Mesothelial cell of epicardium (in vitro differentiated cells): Measurements from ENCODE around the gene ZMYM3. TPM values are rescaled to one million over a fixed set of nuclear protein-coding genes. Genes with fewer than 3 reads are reported as not detected.

Experiments used
- DNase-seq, 2 experiments: peaks; one replicate each; pipeline ENCODE4 v3.0.0; 2021; ENCODE audit warnings: low spot score in 2 of 2; ENCODE audit not compliant: unreplicated experiment in 2 of 2
- H3K27ac Mint-ChIP-seq: 2 replicates; pipeline ENCODE4 v1.8.0; 2021; ENCODE audit warnings: mixed read lengths
- H3K27me3 Mint-ChIP-seq: 2 replicates; pipeline ENCODE4 v1.8.0; 2021; ENCODE audit warnings: low read depth, mixed read lengths
- H3K36me3 Mint-ChIP-seq: 2 replicates; pipeline ENCODE4 v1.8.0; 2021; ENCODE audit warnings: mixed read lengths
- H3K4me1 Mint-ChIP-seq: 2 replicates; pipeline ENCODE4 v1.8.0; 2021; ENCODE audit warnings: mixed read lengths
- H3K4me3 Mint-ChIP-seq: 2 replicates; pipeline ENCODE4 v1.8.0; 2021; ENCODE audit warnings: mild to moderate bottlenecking, moderate library complexity, mixed read lengths
- H3K9me3 Mint-ChIP-seq: 2 replicates; pipeline ENCODE4 v1.8.0; 2021; ENCODE audit warnings: mixed read lengths
- CTCF ChIP-seq: fragments of 200-600 bp; sonication (generic); IDR thresholded peaks from one replicate; pipeline ENCODE4 v1.5.0; 2021; ENCODE audit warnings: antibody characterized with exemption; ENCODE audit not compliant: unreplicated experiment
- total RNA-seq: library from RNA; stranded (reverse); gene quantifications from 3 replicates; pipeline ENCODE4 v1.2.1, GENCODE V29; 2021

ZMYM3 gene
- total RNA-seq, 1 donor from 2014 or later = 97.6 TPM

DNA sequence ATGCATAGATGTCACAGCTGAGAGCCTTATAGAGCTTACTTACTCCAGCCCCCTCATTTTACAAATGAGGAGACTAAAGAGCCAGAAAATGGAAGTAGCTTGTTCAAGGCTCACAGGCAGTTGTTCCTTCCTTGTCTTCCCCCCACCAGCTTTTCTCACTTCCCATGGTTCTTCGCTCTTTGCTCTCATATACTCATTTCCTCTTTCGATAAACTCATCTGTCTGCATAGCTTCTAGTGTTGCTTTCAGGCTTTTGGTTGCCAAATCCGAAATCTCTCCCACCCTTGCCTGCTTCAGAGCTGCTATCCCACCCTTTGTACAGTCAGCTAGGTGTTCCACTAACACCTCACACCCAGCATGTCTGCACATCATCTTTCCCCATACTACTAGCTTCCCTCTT is 55.9 kb downstream of the ZMYM3 start:
- H3K4me1 Mint-ChIP-seq = no peaks in the 10 kb centered on the region
- no peak for TF ChIP-seq CTCF
- no peak for DNase-seq
- no peak overlapping the region for H3K4me3 Mint-ChIP-seq
- no peaks in the 10 kb centered on the region for H3K36me3 Mint-ChIP-seq
- H3K27ac Mint-ChIP-seq = no peak overlapping the region
- H3K27me3 Mint-ChIP-seq = no peaks in the 10 kb centered on the region
- peaks cover 3% of the 10 kb centered on the region for H3K9me3 Mint-ChIP-seq

DNA sequence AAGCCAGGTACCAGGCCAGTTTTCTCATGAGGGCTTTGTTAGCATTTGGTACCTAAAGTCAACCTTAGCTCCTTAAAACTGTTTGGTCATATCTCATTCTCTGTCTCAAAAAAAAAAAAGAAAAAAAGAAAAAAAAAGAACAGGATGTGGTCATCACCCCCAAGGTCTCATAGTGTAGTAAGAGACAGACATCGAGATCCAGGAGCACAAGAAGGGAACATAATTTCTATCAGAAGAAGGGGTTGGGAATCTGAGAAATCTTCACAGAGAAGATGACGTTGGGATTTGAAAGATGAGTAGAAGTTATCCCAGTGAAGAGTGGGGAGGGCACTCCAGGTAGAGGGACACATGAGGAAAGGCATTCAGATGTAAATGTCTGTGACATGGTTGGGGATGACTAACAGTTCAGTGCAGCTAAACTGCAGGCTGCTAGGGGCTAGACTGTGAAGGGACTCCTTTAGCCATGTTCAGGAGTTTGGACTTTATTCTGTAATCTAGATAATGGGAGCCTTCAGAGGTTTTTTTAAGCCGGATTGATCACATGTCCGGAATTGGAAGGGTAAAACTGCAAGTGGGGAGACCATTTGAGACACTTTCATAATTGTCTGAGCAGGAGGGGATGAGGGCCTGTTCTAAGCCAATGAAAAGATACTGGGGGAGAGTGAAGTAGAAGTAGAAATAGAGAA is 57.8 kb downstream of the ZMYM3 start:
- Mint-ChIP-seq H3K27ac (no peak overlapping the region), H3K36me3 (no peaks in the 10 kb centered on the region), H3K9me3 (peaks cover 7% of the 10 kb centered on the region), H3K4me3 (no peak overlapping the region), H3K27me3 (no peaks in the 10 kb centered on the region), H3K4me1 (no peaks in the 10 kb centered on the region)
- no peak for DNase-seq
- no peak for TF ChIP-seq CTCF

- H3K4me3 Mint-ChIP-seq = no peak overlapping the region
- peaks cover 13% of the 10 kb centered on the region for H3K9me3 Mint-ChIP-seq
- no peaks in the 10 kb centered on the region for H3K36me3 Mint-ChIP-seq
- no peaks in the 10 kb centered on the region for H3K27me3 Mint-ChIP-seq
- H3K4me1 Mint-ChIP-seq = no peaks in the 10 kb centered on the region
- DNase-seq = no peak
- TF ChIP-seq CTCF = no peak
- H3K27ac Mint-ChIP-seq = no peak overlapping the region
Observed at GRCh38 chrX:71191248-71191647, 62.7 kb downstream of the ZMYM3 start.

Other genes with a start within 250 kb of the ZMYM3 start
- gene SNX12, start 185.8 kb downstream of the ZMYM3 start, total RNA-seq = 58.5 to 63.9 TPM (median 62.5 TPM) in 3 replicates
- 25.3 to 30.9 TPM (median 25.4 TPM) in 3 replicates for gene FOXO4, start 158.3 kb downstream of the ZMYM3 start, total RNA-seq
- gene CXorf65, start 147.4 kb downstream of the ZMYM3 start, total RNA-seq = not detected in 3 replicates
- gene IL2RG, start 142.6 kb downstream of the ZMYM3 start, total RNA-seq = 0.25 TPM in 1 of 3 replicates, not detected in the others
- 80.8 to 91.6 TPM (median 86.7 TPM) in 3 replicates for gene MED12, start 135.5 kb downstream of the ZMYM3 start, total RNA-seq
- gene NLGN3, start 109.3 kb downstream of the ZMYM3 start, total RNA-seq = 3.3 to 3.5 TPM (median 3.3 TPM) in 3 replicates
- gene GJB1, start 30.9 kb downstream of the ZMYM3 start, total RNA-seq = 0.11 TPM in 1 of 3 replicates, not detected in the others
- gene NONO, start 29.5 kb upstream of the ZMYM3 start, total RNA-seq = 611 to 640 TPM (median 632 TPM) in 3 replicates
- 3.7 to 4.4 TPM (median 3.7 TPM) in 3 replicates for gene ITGB1BP2, start 47.6 kb upstream of the ZMYM3 start, total RNA-seq
- 46.5 to 48.0 TPM (median 47.9 TPM) in 3 replicates for gene TAF1, start 112.2 kb upstream of the ZMYM3 start, total RNA-seq